HG03457 (cell line): ENCODE results near the gene ANKS1B.
"Not testable (repeated sequence)": the region's sequence is repeated elsewhere in the genome, so short reads cannot be mapped to it uniquely, and the experiment has no call there.

Experiments
- ATAC-seq: cut with Tn5 transposase; IDR thresholded peaks from one replicate; pipeline ENCODE4 v1.9.1; 2021; ENCODE audit warnings: moderate number of reproducible peaks; ENCODE audit not compliant: unreplicated experiment

ANKS1B gene

GRCh38 chr12:99709619-99710018, 275.1 kb downstream of the ANKS1B start:
- ATAC-seq: no peak

GRCh38 chr12:99709116-99709515, 275.6 kb downstream of the ANKS1B start:
- no peak for ATAC-seq

GRCh38 chr12:99707883-99708282, 276.9 kb downstream of the ANKS1B start:
- ATAC-seq: no peak

GRCh38 chr12:99706736-99707473, 277.8 kb downstream of the ANKS1B start:
- no peak for ATAC-seq

- ATAC-seq: no peak
These were observed 280.3 kb downstream of the ANKS1B start for GRCh38 chr12:99704458-99704857.

GRCh38 chr12:99704036-99704435, 280.7 kb downstream of the ANKS1B start:
- no peak for ATAC-seq

GRCh38 chr12:99700032-99700431, 284.7 kb downstream of the ANKS1B start:
- ATAC-seq: no peak

- ATAC-seq: no peak
These were observed 289.7 kb downstream of the ANKS1B start for GRCh38 chr12:99695050-99695449.

- no peak for ATAC-seq
These were observed 298.6 kb downstream of the ANKS1B start for GRCh38 chr12:99686142-99686541.

- no peak for ATAC-seq
These were observed 304.5 kb downstream of the ANKS1B start for GRCh38 chr12:99680276-99680675.

- no peak for ATAC-seq
These were observed 314.1 kb downstream of the ANKS1B start for GRCh38 chr12:99670635-99671034.

GRCh38 chr12:99658671-99659349, 325.9 kb downstream of the ANKS1B start:
- ATAC-seq: no peak

- no peak for ATAC-seq
These were observed 335.2 kb downstream of the ANKS1B start for GRCh38 chr12:99649551-99649950.

- ATAC-seq: no peak
These were observed 336.6 kb downstream of the ANKS1B start for GRCh38 chr12:99648183-99648582.

GRCh38 chr12:99647453-99647852, 337.3 kb downstream of the ANKS1B start, which contains the start of gene GARIN6:
GARIN6 (plus strand) TSS chr12:99647753; CDS start chr12:99648175, 422 bp downstream.
- no peak for ATAC-seq

- ATAC-seq: no peak
These were observed 340.1 kb downstream of the ANKS1B start for GRCh38 chr12:99644629-99645028.

- no peak for ATAC-seq
These were observed 357.3 kb downstream of the ANKS1B start for GRCh38 chr12:99627459-99627858.

GRCh38 chr12:99624591-99624990, 360.1 kb downstream of the ANKS1B start:
- ATAC-seq: not testable (repeated sequence)

GRCh38 chr12:99620159-99620479, 364.6 kb downstream of the ANKS1B start:
- no peak for ATAC-seq

- ATAC-seq: peak; percentile 87
These were observed 365.2 kb downstream of the ANKS1B start for GRCh38 chr12:99619389-99620158.

- ATAC-seq: no peak
These were observed 366.1 kb downstream of the ANKS1B start for GRCh38 chr12:99618657-99619056.

- ATAC-seq: no peak
These were observed 373.1 kb downstream of the ANKS1B start for GRCh38 chr12:99611599-99611998.
